NCI-H1092 treated with DMSO at 0.1 percent for 48 hours (cell line): ENCODE results near the gene CPXM1.

Experiments
- DNase-seq: peaks from one replicate; lab custom pipeline; 2025; lab: John Stamatoyannopoulos, UW

The CPXM1 gene

GRCh38 chr20:2748551-2749342 is 51.7 kb downstream of the CPXM1 start:
- DNase-seq, result no peak

DNA sequence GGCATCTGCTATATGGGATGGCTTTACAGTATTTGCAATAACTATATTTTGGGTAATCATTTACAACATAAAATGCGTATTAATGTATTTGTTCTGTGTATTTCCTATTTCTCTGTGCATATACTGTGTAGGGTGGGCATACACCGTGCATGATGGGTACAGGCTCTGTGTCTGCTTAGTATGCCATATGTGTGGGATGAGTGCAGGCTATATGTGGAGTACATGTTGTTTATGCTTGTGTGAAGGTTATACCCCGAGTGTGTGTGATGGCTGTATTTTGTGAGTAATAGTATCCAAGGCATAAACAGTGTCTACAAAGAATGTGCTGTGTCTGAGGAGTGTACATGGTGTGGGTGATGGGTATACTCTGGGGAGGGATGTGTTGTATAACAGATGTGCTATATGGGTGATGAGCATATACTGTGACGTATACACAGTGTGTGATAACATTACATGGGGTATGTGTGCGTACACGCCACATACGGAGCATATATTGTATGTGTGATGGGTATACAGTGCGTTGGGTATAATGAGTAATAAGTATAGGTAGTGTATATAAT is 52.7 kb downstream of the CPXM1 start:
- no peak for DNase-seq

DNA sequence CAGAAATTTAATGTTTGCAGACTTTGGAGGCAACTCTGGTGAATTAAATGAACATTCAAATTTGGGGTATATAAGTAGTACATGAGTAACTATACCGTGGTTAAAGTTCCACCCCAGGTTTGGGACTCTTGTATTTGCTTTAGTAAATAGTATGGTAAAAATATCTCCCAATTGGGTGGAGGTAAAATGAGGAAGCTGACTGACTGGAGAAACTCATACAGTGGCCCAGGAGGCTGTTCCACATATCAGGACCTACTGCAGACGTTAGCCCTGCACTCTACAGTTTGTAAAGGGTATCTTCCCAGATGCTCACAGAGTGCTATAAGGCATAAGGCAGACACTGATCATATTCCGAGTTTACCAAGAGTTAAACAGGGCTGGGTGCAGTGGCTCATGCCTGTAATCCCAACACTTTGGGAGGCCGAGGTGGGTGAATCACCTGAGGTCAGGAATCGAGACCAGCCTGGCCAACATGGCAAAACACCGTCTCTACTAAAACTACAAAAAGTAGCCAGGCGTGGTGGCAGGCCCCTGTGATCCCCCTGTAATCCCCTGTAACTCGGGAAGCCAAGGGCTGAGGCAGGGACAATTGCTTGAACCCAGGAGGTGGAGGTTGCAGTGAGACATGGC is 53.7 kb downstream of the CPXM1 start:
- no peak for DNase-seq

DNA sequence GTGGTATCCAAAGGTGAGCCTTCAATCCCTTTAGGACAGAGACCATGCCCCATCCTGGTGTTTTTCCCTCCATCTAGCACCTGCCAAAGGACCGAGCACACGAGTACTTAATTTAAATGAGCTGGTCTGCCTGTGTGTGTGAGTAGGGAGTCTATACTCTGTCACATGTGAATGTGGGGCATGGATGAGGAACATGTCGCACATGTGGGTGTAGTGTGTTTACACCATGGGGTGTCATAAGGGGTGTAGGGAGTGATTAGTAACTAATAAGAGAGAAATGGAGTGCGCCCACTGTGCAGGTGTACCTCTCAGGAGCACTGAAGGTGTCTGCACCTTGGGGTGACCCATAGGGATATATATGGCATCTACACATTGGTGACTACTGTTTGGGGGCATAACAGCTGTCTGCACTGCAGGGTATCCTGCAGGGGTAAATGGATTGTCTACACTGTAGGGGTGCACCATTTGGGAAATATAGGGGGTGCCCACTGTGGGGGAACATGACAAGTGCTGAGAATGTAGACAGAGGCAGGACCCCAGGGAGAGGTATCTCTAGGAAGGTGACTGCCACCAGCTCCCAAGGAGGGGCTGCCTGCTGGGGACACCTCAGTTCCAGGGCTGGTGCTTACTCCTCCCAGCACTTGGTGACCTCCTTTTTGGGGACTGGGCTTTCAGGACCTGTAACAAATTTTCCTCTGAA is 54.3 kb downstream of the CPXM1 start:
- DNase-seq, result no peak

DNA sequence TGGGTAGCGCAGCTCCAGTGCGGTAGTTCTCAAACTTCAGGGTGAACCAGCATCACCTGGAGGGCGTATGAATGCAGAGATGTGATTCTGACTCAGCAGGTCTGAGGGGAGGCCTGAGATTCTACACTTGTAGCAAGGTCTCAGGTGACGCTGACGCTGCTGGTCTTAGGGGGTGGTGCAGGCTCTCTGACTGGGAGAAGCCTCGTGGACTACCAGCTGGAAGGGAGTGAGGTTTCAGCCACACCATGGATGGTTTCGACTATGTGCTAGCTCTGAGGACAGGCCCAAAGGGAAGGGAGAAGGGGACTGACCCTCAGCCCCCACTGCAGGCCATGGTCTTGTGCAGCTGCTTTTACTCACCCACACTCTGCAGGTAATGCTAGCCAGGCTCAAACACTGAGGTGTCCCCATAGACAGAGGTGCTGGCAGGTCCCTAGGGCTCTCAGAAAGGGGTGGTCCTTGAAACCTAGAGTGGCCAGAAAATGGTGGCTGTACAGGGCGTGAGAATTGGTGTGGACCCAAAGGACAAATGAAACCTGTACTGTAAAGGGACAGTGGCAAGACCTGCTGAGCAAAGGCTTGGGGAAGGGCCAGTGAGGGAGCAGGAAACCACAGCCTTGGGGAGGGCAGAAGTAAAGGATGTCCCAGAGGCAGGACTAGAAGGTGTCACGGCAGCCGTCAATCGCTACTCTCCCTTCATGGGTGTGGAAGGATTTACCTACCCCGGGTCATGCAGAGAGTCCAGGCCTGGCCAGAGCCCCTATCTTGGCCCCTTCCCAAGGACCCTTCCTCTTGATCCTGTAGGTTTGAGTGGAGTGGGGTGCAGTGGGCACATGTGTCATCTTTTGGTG is 55.1 kb downstream of the CPXM1 start:
- no peak for DNase-seq
